Measurements from ENCODE around the gene GCLC. TPM values are rescaled to one million over a fixed set of nuclear protein-coding genes. Genes with fewer than 3 reads are reported as not detected.
A peak's percentile ranks its signal among the peaks of the same experiment; 100 is the strongest.

The GCLC gene
- total RNA-seq, 6 donors from 2014 or later, result 21.9 to 60.2 (median 27.2) TPM

GRCh38 chr6:53543359-53544216 lies 1.3 kb downstream of the GCLC start:
- Histone ChIP-seq H3K4me3 (peak overlapping the region; percentile 45 to 84 (median 74)), H3K9me3 (no peaks in the 10 kb centered on the region), H3K27me3 (peaks cover 0 to 1% (median 0%) of the 10 kb centered on the region in 4 donors), H3K4me1 (peaks cover 14 to 38% (median 18%) of the 10 kb centered on the region in 4 donors), H3K36me3 (no peaks in the 10 kb centered on the region), H3K27ac (peak overlapping the region; percentile 85 to 94 (median 90))
- ATAC-seq (ENCODE audit: low FRiP score in 2 of 2) (no peak), DNase-seq (no peak)
- TF ChIP-seq CTCF (IDR thresholded peaks at IDR 0.05) (no peak), EP300 (IDR thresholded peaks at IDR 0.05) (no peak)
- WGBS, 2 donors, result 12 to 23% methylated on average over 7 of the region's 7 CpGs

- Histone ChIP-seq H3K4me3 (no peak overlapping the region), H3K27me3 (no peaks in the 10 kb centered on the region), H3K4me1 (peaks cover 2 to 26% (median 10%) of the 10 kb centered on the region in 4 donors), H3K9me3 (no peaks in the 10 kb centered on the region), H3K27ac (no peak overlapping the region), H3K36me3 (no peaks in the 10 kb centered on the region)
- DNase-seq, result no peak
- WGBS, 2 donors, result 96% methylated on average over 7 of the region's 7 CpGs
- no peak for ATAC-seq (ENCODE audit: low FRiP score in 2 of 2)
- TF ChIP-seq POLR2AphosphoS5 (IDR thresholded peaks at IDR 0.05), result no peak
- no peak for TF ChIP-seq EP300 (IDR thresholded peaks at IDR 0.05)
- no peak for TF ChIP-seq CTCF (IDR thresholded peaks at IDR 0.05)
Observed at GRCh38 chr6:53541900-53542299, 3.0 kb downstream of the GCLC start.

GRCh38 chr6:53540129-53540692 lies 4.7 kb downstream of the GCLC start:
- Histone ChIP-seq H3K4me3 (no peak overlapping the region), H3K9me3 (no peaks in the 10 kb centered on the region), H3K27me3 (no peaks in the 10 kb centered on the region), H3K4me1 (peaks cover 2 to 24% (median 9%) of the 10 kb centered on the region in 4 donors), H3K36me3 (no peaks in the 10 kb centered on the region), H3K27ac (no peak overlapping the region)
- TF ChIP-seq EP300 (IDR thresholded peaks at IDR 0.05), result no peak
- TF ChIP-seq POLR2A (IDR thresholded peaks at IDR 0.05), result no peak
- no peak for TF ChIP-seq CTCF (IDR thresholded peaks at IDR 0.05)
- TF ChIP-seq POLR2AphosphoS5 (IDR thresholded peaks at IDR 0.05), result no peak
- 71 to 79% methylated on average over 4 of the region's 4 CpGs for WGBS, 2 donors
- no peak for ATAC-seq (ENCODE audit: low FRiP score in 2 of 2)
- DNase-seq, result no peak

DNA sequence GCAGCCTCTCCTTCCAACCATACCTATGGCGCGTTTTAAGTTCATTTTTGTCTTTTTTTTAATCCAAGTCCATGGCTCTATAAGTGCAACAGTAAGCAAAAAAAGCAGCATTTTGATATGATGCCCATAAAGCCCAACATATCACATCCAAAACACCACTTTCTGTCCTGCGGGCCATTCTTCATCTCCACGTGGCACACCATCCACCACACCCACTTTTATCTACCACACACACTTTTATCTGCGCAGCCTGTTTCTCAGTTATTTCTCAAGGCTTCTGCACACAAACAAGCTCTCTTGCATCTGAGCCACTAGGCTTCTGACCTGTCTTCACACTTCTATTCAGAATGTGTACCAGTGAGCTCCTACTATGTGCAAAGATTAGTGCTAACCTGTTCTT lies 5.3 kb downstream of the GCLC start:
- no peak for TF ChIP-seq POLR2AphosphoS5 (IDR thresholded peaks at IDR 0.05)
- no peak for TF ChIP-seq EP300 (IDR thresholded peaks at IDR 0.05)
- no peak for TF ChIP-seq POLR2A (IDR thresholded peaks at IDR 0.05)
- no peak for TF ChIP-seq CTCF (IDR thresholded peaks at IDR 0.05)
- DNase-seq, result no peak
- no peaks in the 10 kb centered on the region for H3K9me3 ChIP-seq
- H3K27me3 ChIP-seq, result no peaks in the 10 kb centered on the region
- no peak overlapping the region for H3K27ac ChIP-seq
- H3K4me1 ChIP-seq, result peaks cover 1 to 18% (median 7%) of the 10 kb centered on the region in 4 donors
- WGBS, 2 donors, result 88 to 90% methylated on average over 5 of the region's 5 CpGs
- H3K4me3 ChIP-seq, result no peak overlapping the region
- ATAC-seq (ENCODE audit: low FRiP score in 2 of 2), result no peak
- no peaks in the 10 kb centered on the region for H3K36me3 ChIP-seq

Measured in upper lobe of left lung (tissue), 6 donors.